CD4-positive, alpha-beta T cell treated with Interleukin-6 at 100 ng/mL for 8 hours (primary cell): ENCODE data around the gene MTMR3.

ENCODE experiments used
- DNase-seq: peaks from one replicate; pipeline ENCODE4 v3.0.0-alpha.2; 2020; ENCODE audit warnings: mixed read lengths, low spot score

Gene MTMR3

GRCh38 chr22:30027169-30027568, 144.2 kb downstream of the MTMR3 start:
- DNase-seq: no peak

- no peak for DNase-seq
Observed at GRCh38 chr22:30027791-30028190, 144.8 kb downstream of the MTMR3 start.

GRCh38 chr22:30028731-30029130, 145.8 kb downstream of the MTMR3 start:
- DNase-seq: no peak

- DNase-seq: no peak
Observed at GRCh38 chr22:30029512-30029911, 146.5 kb downstream of the MTMR3 start.

GRCh38 chr22:30030329-30030728, 147.4 kb downstream of the MTMR3 start:
- no peak for DNase-seq

GRCh38 chr22:30031328-30031727, 148.4 kb downstream of the MTMR3 start:
- DNase-seq: no peak

- DNase-seq: no peak
Observed at GRCh38 chr22:30031764-30032455, 148.9 kb downstream of the MTMR3 start.

- DNase-seq: no peak
Observed at GRCh38 chr22:30033137-30033536, 150.2 kb downstream of the MTMR3 start.

GRCh38 chr22:30033901-30034300, 150.9 kb downstream of the MTMR3 start:
- no peak for DNase-seq

GRCh38 chr22:30036656-30037055, 153.7 kb downstream of the MTMR3 start:
- DNase-seq: no peak

- no peak for DNase-seq
Observed at GRCh38 chr22:30038219-30038618, 155.2 kb downstream of the MTMR3 start.

- no peak for DNase-seq
Observed at GRCh38 chr22:30040499-30041260, 157.7 kb downstream of the MTMR3 start.

- DNase-seq: no peak
Observed at GRCh38 chr22:30041475-30041874, 158.5 kb downstream of the MTMR3 start.

GRCh38 chr22:30041881-30042280, 158.9 kb downstream of the MTMR3 start:
- no peak for DNase-seq

GRCh38 chr22:30043161-30043560, 160.2 kb downstream of the MTMR3 start:
- DNase-seq: no peak

GRCh38 chr22:30044369-30044768, 161.4 kb downstream of the MTMR3 start:
- no peak for DNase-seq

GRCh38 chr22:30044881-30045493, 162.0 kb downstream of the MTMR3 start:
- no peak for DNase-seq

- no peak for DNase-seq
Observed at GRCh38 chr22:30045494-30045887, 162.5 kb downstream of the MTMR3 start.

GRCh38 chr22:30045901-30046715, 163.1 kb downstream of the MTMR3 start:
- no peak for DNase-seq

GRCh38 chr22:30046716-30047363, 163.9 kb downstream of the MTMR3 start:
- no peak for DNase-seq

GRCh38 chr22:30047364-30047738, 164.4 kb downstream of the MTMR3 start:
- DNase-seq: peak; percentile 59

- no peak for DNase-seq
Observed at GRCh38 chr22:30048681-30049080, 165.7 kb downstream of the MTMR3 start.
